ENCODE data around the gene DGKD.

GRCh38 chr2:233363744-233364235 is 9.5 kb downstream of the DGKD start:
- TF ChIP-seq POLR2A (IDR thresholded peaks at IDR 0.05) (no peak), CTCF (IDR thresholded peaks at IDR 0.05) (no peak), POLR2AphosphoS5 (IDR thresholded peaks at IDR 0.05) (no peak)

Measured in prostate gland (tissue), 2 donors.